GM12878 (cell line): ENCODE data around the gene VAV2. TPM values are rescaled to one million over a fixed set of nuclear protein-coding genes. Genes with fewer than 3 reads are reported as not detected.

ENCODE experiments used
- ATAC-seq: fragments of 200-7000 bp; cut with Tn5 transposase; 3 replicates; pipeline ENCODE4 v1.9.1; 2020; ENCODE audit warnings: mild to moderate bottlenecking, moderate library complexity
- BruUV-seq: library from RNA; stranded (reverse); fragments of 400-500 nt; replicated peaks from 2 replicates; lab custom pipeline; 2021; lab: Mats Ljungman, UMichigan
- CTCF ChIA-PET: fragments of 300-600 bp; sonication (Branson Sonifier 250); formaldehyde crosslinking; extraction: SDS; loops from one replicate; lab custom pipeline; 2021; ENCODE audit warnings: inconsistent platforms; lab: Yijun Ruan, JAX
- POLR2A ChIA-PET: fragments of 350-600 bp; formaldehyde crosslinking; extraction: SDS; loops from one replicate; lab custom pipeline; 2021; ENCODE audit warnings: inconsistent platforms; lab: Charles Lee
- RAD21 ChIA-PET: fragments of 300-600 bp; sonication (Branson Sonifier 250); formaldehyde crosslinking; loops from one replicate; lab custom pipeline; 2023; ENCODE audit warnings: antibody characterized with exemption; ENCODE audit not compliant: unreplicated experiment; lab: Charles Lee
- SMC1A ChIA-PET: fragments of 300-600 bp; sonication (Branson Sonifier 250); formaldehyde crosslinking; loops from one replicate; lab custom pipeline; 2023; ENCODE audit not compliant: unreplicated experiment, uncharacterized antibody; lab: Charles Lee
- DNase-seq: peaks from one replicate; pipeline ENCODE4 v3.0.0-alpha.2; 2011; ENCODE audit warnings: low read depth, low spot score
- FAIRE-seq: peaks from 3 replicates; lab custom pipeline; 2011; peaks lifted over from hg19 to GRCh38; lab: Jason Lieb, UNC
- H2AFZ ChIP-seq: 2 replicates; pipeline ENCODE4 v1.6.0; 2011; ENCODE audit warnings: low read depth, low read length, control low read depth; ENCODE audit not compliant: control insufficient read depth
- H3K27ac ChIP-seq: 2 replicates; pipeline ENCODE4 v1.5.1; 2011; ENCODE audit warnings: control low read depth; ENCODE audit not compliant: control insufficient read depth, insufficient read depth
- H3K27me3 ChIP-seq, 2 experiments: replicated peaks in 1 of 2; 2 replicates each; pipeline versions ENCODE4 v1.6.0 to v1.6.1; 2011; ENCODE audit warnings: low read length in 1 of 2; ENCODE audit not compliant: control insufficient read depth in 2 of 2, insufficient read depth in 2 of 2
- H3K36me3 ChIP-seq, 2 experiments: 2 replicates each; pipeline ENCODE4 v1.5.1; 2011; ENCODE audit warnings: low read length in 1 of 2; ENCODE audit not compliant: control insufficient read depth in 2 of 2, insufficient read depth in 2 of 2
- H3K4me1 ChIP-seq: 2 replicates; pipeline ENCODE4 v1.6.1; 2011; ENCODE audit warnings: mild to moderate bottlenecking, low read length, moderate library complexity, mixed read lengths; ENCODE audit not compliant: control insufficient read depth, insufficient read depth
- H3K4me2 ChIP-seq: 2 replicates; pipeline ENCODE4 v1.6.0; 2011; ENCODE audit warnings: control low read depth; ENCODE audit not compliant: control insufficient read depth, insufficient read depth
- H3K4me3 ChIP-seq: fragments of 200-600 bp; sonication (generic); 2 replicates; pipeline ENCODE4 v1.5.1; 2016
- H3K79me2 ChIP-seq: 2 replicates; pipeline ENCODE4 v1.6.0; 2011; ENCODE audit warnings: low read length; ENCODE audit not compliant: control insufficient read depth, insufficient read depth
- H3K9ac ChIP-seq: 2 replicates; pipeline ENCODE4 v1.8.0; 2011; ENCODE audit warnings: low read length, control low read depth, mixed read lengths; ENCODE audit not compliant: control insufficient read depth, insufficient read depth
- H3K9me3 ChIP-seq: replicated peaks from 3 replicates; pipeline ENCODE4 v1.5.1; 2011; ENCODE audit warnings: mild to moderate bottlenecking, low read length; ENCODE audit not compliant: control insufficient read depth, insufficient read depth
- H4K20me1 ChIP-seq: 2 replicates; pipeline ENCODE4 v1.6.0; 2011; ENCODE audit not compliant: control insufficient read depth, insufficient read depth
- BCL11A ChIP-seq: IDR thresholded peaks from 2 replicates; pipeline ENCODE4 v1.6.1; 2011; ENCODE audit warnings: low read depth, low read length
- CBFB ChIP-seq: IDR thresholded peaks from 2 replicates; pipeline ENCODE4 v1.6.1; 2016; ENCODE audit warnings: antibody characterized with exemption, low read depth
- KLF5 ChIP-seq: fragments of 450-650 bp; IDR thresholded peaks from 2 replicates; pipeline ENCODE4 v1.6.1; 2014; ENCODE audit warnings: mild to moderate bottlenecking; ENCODE audit not compliant: partially characterized antibody
- MTA3 ChIP-seq: IDR thresholded peaks from 2 replicates; pipeline ENCODE4 v1.6.1; 2012; ENCODE audit warnings: low read length, inconsistent platforms, borderline replicate concordance
- PML ChIP-seq: IDR thresholded peaks from 2 replicates; pipeline ENCODE4 v1.6.1; 2012; ENCODE audit warnings: low read length, inconsistent platforms
- RBBP5 ChIP-seq: fragments of 200-600 bp; sonication (generic); conservative IDR thresholded peaks from 2 replicates; pipeline ENCODE4 v1.6.1; 2016
- WGBS: methylation state at CpG from one replicate; pipeline ENCODE4 v1.1.6; 2016; ENCODE audit warnings: low lambda C conversion rate; ENCODE audit not compliant: insufficient replicate concordance, insufficient coverage; ENCODE audit errors: missing lambda C conversion rate; 5-methylcytosine and 5-hydroxymethylcytosine counted together
- in situ Hi-C: fragments of 300-500 bp; cut with MboI; formaldehyde crosslinking; loops from 9 replicates; pipeline ENCODE4 v1.14.3; 2018; ENCODE audit warnings: mixed read lengths
- intact Hi-C: fragments of 100-400 bp; cut with micrococcal nuclease; formaldehyde crosslinking; loops from one replicate; pipeline ENCODE4 v1.14.2; 2022; ENCODE audit not compliant: unreplicated experiment
- polyA plus RNA-seq, 11 experiments: library from polyadenylated mRNA; depleted of rRNA in 4 of 11; unstranded in 6 of 11; stranded (reverse) in 5 of 11; fragments of >200 nt; fragmentation: Nextera tagmentation in 4 of 11; fragmentation: Illumina TruSeq in 1 of 11; extraction: Ambion mirVana in 4 of 11; extraction: Trizol in 1 of 11; gene quantifications; 1 replicate in 1 of 11; 2 replicates in 10 of 11; pipeline versions ENCODE4 v1.2.1 to v1.2.3, GENCODE V29; 2011 to 2016; ENCODE audit warnings: inconsistent platforms in 2 of 11, missing spikeins in 2 of 11, low read depth in 1 of 11
- total RNA-seq, 4 experiments: library from RNA; depleted of rRNA in 3 of 4; stranded (reverse); fragments of >200 nt in 3 of 4; fragmentation: Illumina TruSeq in 1 of 4; extraction: Trizol in 1 of 4; gene quantifications; 2 replicates each; pipeline versions ENCODE4 v1.2.1 to v1.2.3, GENCODE V29; 2013 to 2021
- TF ChIP-seq, protein P1 (sequence below): IDR thresholded peaks from 2 replicates; pipeline ENCODE4 v1.6.1; 2011; ENCODE audit warnings: low read depth, low read length, improper control_type of control experiment, borderline replicate concordance

VAV2 gene
- total and polyA plus RNA-seq, 10 of the 15 experiments (the other 5 are each of a cell fraction or from before 2014, with no cell fraction given): 0.13 to 43.9 (median 16.9) TPM

DNA sequence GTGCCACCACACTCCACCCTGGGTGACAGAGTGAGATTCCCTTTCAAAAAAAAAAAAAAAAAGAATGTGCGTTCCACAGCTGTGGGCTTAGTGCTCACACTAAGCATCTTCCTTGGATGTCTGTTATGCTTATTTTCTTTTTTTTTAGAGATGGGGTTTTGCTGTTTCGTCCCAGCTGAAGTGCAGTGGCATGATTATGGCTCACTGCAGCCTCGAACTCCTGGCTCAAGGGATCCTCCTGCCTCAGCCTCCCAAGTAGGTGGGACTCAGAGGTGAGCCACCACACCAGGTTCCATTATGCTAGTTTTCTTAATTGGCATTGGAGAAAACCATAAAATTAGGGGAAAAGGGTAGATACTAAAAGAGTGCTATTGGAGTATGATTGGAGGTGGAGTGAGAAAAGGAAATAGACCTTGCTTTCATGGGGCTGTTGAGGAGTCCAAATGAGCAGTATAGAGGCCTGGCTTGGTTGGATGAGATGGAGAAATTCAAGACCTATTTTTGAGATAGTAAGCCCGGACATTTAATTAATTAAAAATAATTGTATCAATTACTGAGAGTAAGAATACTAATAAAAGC, 32.2 kb upstream of the VAV2 start:
- RAD21 ChIA-PET: interaction anchor here (0.7 to 2.3 kb wide), 4 partner anchors 19 to 141 kb away, joined by 3 to 7 read pairs (median 5); partner anchors contain the start of gene WDR5
- intact Hi-C loops (no loop called here), in situ Hi-C loops (loop anchor here (25.0 kb wide), 1 partner anchor 487 kb away; the partner anchor contains the start of gene ADAMTSL2)
- H3K79me2 ChIP-seq: no peaks in the 10 kb centered on the region
- H3K4me3 ChIP-seq: no peak overlapping the region
- no peak for DNase-seq
- WGBS: 70% methylated on average over 4 of the region's 4 CpGs
- TF ChIP-seq MTA3: no peak
- TF ChIP-seq, all 136 proteins: peak for 0
- Histone ChIP-seq H3K4me1 (peaks cover 5% of the 10 kb centered on the region), H2AFZ (no peak overlapping the region; the same call in 1 of the 2 replicates), H3K36me3 (no peaks in the 10 kb centered on the region; a peak in 1 of 4 replicates), H3K4me2 (peak overlapping the region; percentile 41; the same call in 1 of the 2 replicates), H3K9ac (no peak overlapping the region), H3K27me3 (no peaks in the 10 kb centered on the region), H3K27ac (no peak overlapping the region), H4K20me1 (no peaks in the 10 kb centered on the region), H3K9me3 (no peaks in the 10 kb centered on the region)
- no peak for ATAC-seq
- ChIA-PET POLR2A (interaction anchor here (0.6 to 0.9 kb wide), 2 partner anchors 112 to 120 kb away, joined by 3 to 5 read pairs; partner anchors contain the start of gene WDR5), CTCF (interaction anchor here (1.0 to 1.6 kb wide), 3 partner anchors 7 to 29 kb away, joined by 3 read pairs; no protein-coding TSS in a partner anchor), SMC1A (interaction anchor here (0.8 to 1.8 kb wide), 4 partner anchors 15 to 248 kb away, joined by 3 to 5 read pairs (median 4); no protein-coding TSS in a partner anchor)
- FAIRE-seq: no peak
- no TSS peak for BruUV-seq

DNA sequence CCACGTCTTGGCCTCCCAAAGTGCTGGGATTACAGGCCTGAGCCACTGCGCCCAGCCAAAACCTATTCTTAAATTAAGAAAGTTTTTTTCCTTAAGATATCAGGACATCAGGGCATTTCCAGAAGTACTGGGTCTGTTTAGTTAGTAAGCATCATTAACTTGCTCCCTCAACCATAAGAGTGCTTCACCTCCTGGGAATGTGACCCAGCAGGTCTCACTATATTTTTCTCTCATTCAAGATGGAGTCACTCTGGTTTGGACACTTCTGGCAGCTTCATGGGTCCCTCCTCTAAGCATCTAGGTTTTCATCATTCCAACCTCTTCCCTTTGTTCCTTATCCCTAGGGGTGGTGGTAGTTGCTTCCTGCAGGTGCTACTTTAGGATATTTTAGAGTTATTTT, 22.8 kb upstream of the VAV2 start:
- WGBS: 43% methylated on average over 2 of the region's 2 CpGs
- no peak for FAIRE-seq
- in situ Hi-C loops: loop anchor here (25.0 kb wide), 1 partner anchor 478 kb away; the partner anchor contains the start of gene ADAMTSL2

More for the DNA sequence above, 22.8 kb upstream of the VAV2 start:
- no peak overlapping the region for H3K4me3 ChIP-seq
- no peak for TF ChIP-seq KLF5
- TF ChIP-seq RBBP5: no peak
- TF ChIP-seq PML: no peak
- TF ChIP-seq CBFB: no peak
- TF ChIP-seq, protein P1, sequence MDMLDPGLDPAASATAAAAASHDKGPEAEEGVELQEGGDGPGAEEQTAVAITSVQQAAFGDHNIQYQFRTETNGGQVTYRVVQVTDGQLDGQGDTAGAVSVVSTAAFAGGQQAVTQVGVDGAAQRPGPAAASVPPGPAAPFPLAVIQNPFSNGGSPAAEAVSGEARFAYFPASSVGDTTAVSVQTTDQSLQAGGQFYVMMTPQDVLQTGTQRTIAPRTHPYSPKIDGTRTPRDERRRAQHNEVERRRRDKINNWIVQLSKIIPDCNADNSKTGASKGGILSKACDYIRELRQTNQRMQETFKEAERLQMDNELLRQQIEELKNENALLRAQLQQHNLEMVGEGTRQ: no peak
- no peak for TF ChIP-seq BCL11A
- no peak overlapping the region for H2AFZ ChIP-seq
- ATAC-seq (no peak), DNase-seq (no peak)
- no peak overlapping the region for H3K9ac ChIP-seq
- intact Hi-C loops: no loop called here
- H4K20me1 ChIP-seq: no peaks in the 10 kb centered on the region
- SMC1A ChIA-PET: no interaction called here
- H3K9me3 ChIP-seq: no peaks in the 10 kb centered on the region; the same call in 2 of the 3 replicates
- H3K27me3 ChIP-seq: no peaks in the 10 kb centered on the region; a peak in 1 of 4 replicates
- RAD21 ChIA-PET: no interaction called here
- no peak overlapping the region for H3K4me2 ChIP-seq
- no TSS peak for BruUV-seq
- POLR2A ChIA-PET: no interaction called here
- H3K79me2 ChIP-seq: no peaks in the 10 kb centered on the region
- H3K36me3 ChIP-seq: no peaks in the 10 kb centered on the region
- CTCF ChIA-PET: no interaction called here
- no peaks in the 10 kb centered on the region for H3K4me1 ChIP-seq
- H3K27ac ChIP-seq: no peak overlapping the region
